ENCODE results near the gene ZBTB22.
"Not testable (repeated sequence)": the region's sequence is repeated elsewhere in the genome, so short reads cannot be mapped to it uniquely, and the experiment has no call there.

ZBTB22 gene, protein sequence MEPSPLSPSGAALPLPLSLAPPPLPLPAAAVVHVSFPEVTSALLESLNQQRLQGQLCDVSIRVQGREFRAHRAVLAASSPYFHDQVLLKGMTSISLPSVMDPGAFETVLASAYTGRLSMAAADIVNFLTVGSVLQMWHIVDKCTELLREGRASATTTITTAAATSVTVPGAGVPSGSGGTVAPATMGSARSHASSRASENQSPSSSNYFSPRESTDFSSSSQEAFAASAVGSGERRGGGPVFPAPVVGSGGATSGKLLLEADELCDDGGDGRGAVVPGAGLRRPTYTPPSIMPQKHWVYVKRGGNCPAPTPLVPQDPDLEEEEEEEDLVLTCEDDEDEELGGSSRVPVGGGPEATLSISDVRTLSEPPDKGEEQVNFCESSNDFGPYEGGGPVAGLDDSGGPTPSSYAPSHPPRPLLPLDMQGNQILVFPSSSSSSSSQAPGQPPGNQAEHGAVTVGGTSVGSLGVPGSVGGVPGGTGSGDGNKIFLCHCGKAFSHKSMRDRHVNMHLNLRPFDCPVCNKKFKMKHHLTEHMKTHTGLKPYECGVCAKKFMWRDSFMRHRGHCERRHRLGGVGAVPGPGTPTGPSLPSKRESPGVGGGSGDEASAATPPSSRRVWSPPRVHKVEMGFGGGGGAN

GRCh38 chr6:33317669-33318425 is at the start of gene ZBTB22:
ZBTB22 (minus strand) TSS chr6:33317744; CDS start chr6:33316916, 828 bp downstream.
- peak; percentile 98 for DNase-seq
- in situ Hi-C loops (cut with HindIII; ENCODE audit: low pct_ligation_motif_present, low pct_unique_long_range_greater_than_20kb, low sequenced_read_pairs) = no loop called here

- in situ Hi-C loops (cut with HindIII; ENCODE audit: low pct_ligation_motif_present, low pct_unique_long_range_greater_than_20kb, low sequenced_read_pairs) = no loop called here
- no peak for DNase-seq
Observed at GRCh38 chr6:33367009-33367714, 49.6 kb upstream of the ZBTB22 start.

- DNase-seq; in situ Hi-C loops (cut with HindIII; ENCODE audit: low pct_ligation_motif_present, low pct_unique_long_range_greater_than_20kb, low sequenced_read_pairs): not testable (repeated sequence)
Observed at GRCh38 chr6:33365206-33365971, 47.8 kb upstream of the ZBTB22 start.

DNA sequence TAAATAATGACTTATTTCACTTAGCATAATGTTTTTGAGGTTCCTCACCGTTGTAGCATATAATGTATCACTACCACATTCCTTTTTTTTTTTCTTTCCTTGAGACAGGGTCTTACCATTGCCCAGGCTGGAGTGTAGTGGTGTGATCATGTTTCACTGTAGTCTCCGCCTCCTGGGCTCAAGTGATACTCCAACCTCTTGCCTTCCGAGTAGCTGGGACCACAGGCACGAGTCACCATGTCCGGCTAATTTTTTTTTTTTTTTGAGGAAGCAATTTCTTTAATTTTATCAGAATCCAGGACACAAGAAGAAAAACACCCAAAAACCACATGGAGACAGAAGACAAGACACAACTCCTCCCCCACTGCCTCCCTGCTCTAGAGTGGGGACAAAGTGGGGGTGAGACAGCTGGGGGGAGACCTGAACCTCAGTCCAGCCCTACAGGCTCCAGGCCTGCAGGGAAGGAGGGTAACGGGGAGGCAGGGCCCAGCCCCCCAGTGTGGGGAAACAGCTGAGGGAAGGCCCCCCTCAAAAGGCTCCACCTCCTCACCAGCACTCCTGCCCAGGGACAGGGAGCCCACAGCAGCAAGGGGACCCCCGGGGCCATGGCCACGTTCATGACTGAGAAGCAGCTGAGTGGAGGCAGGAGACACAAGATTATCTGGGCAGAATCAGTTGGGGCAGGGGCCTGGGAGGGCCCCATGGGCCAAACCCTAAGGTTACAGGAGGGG is 47.1 kb upstream of the ZBTB22 start:
- in situ Hi-C loops (cut with HindIII; ENCODE audit: low pct_ligation_motif_present, low pct_unique_long_range_greater_than_20kb, low sequenced_read_pairs) = not testable (repeated sequence)
- DNase-seq = peak; percentile 46

GRCh38 chr6:33363486-33363885 is 45.9 kb upstream of the ZBTB22 start:
- in situ Hi-C loops (cut with HindIII; ENCODE audit: low pct_ligation_motif_present, low pct_unique_long_range_greater_than_20kb, low sequenced_read_pairs) = not testable (repeated sequence)

DNA sequence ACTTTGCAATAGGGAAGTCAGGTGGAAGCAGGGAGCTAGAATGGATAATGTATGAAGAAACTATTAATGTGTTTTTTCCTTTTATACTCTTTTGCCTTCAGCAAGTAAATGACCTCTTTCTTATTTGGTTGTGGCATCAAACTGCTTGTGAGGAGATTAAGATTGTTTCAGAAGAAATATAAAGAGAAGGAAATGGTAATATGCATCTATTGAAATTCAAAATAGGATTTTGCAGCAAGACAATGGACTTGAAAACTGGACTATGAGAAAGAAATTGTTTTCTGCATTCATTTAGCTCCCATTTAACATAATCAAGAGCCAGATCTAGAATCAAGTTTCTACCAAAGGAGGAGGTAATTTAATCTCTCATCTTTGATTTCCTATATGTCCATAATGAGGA is 41.8 kb upstream of the ZBTB22 start:
- DNase-seq = no peak
- in situ Hi-C loops (cut with HindIII; ENCODE audit: low pct_ligation_motif_present, low pct_unique_long_range_greater_than_20kb, low sequenced_read_pairs) = no loop called here

More at GRCh38 chr6:33363486-33363885, 45.9 kb upstream of the ZBTB22 start:
- DNase-seq = not testable (repeated sequence)

DNA sequence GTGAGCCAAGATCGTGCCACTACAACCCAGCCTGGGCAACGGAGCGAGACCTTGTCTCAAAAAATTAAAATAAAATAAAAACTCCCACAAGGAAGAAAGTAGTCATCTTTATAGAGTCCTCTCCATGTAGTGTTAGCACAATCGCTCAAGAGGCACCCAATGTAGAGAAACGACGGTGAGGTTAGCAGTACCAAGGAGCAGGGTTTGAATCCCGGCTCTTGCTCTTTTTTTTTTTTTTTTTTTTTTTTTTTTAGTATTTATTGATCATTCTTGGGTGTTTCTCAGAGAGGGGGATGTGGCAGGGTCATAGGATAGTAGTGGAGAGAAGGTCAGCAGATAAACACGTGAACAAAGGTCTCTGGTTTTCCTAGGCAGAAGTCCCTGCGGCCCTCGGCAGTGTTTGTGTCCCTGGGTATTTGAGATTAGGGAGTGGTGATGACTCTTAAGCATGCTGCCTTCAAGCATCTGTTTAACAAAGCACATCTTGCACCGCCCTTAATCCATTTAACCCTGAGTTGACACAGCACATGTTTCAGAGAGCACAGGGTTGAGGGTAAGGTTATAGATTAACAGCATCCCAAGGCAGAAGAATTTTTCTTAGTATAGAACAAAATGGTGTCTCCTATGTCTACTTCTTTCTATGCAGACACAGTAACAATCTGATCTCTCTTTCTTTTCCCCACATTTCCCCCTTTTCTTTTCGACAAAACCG is 39.8 kb upstream of the ZBTB22 start:
- DNase-seq; in situ Hi-C loops (cut with HindIII; ENCODE audit: low pct_ligation_motif_present, low pct_unique_long_range_greater_than_20kb, low sequenced_read_pairs): not testable (repeated sequence)

- in situ Hi-C loops (cut with HindIII; ENCODE audit: low pct_ligation_motif_present, low pct_unique_long_range_greater_than_20kb, low sequenced_read_pairs) = no loop called here
- DNase-seq = no peak
Observed at GRCh38 chr6:33356295-33356694, 38.8 kb upstream of the ZBTB22 start.

- in situ Hi-C loops (cut with HindIII; ENCODE audit: low pct_ligation_motif_present, low pct_unique_long_range_greater_than_20kb, low sequenced_read_pairs); DNase-seq: not testable (repeated sequence)
Observed at GRCh38 chr6:33355860-33356259, 38.3 kb upstream of the ZBTB22 start.

DNA sequence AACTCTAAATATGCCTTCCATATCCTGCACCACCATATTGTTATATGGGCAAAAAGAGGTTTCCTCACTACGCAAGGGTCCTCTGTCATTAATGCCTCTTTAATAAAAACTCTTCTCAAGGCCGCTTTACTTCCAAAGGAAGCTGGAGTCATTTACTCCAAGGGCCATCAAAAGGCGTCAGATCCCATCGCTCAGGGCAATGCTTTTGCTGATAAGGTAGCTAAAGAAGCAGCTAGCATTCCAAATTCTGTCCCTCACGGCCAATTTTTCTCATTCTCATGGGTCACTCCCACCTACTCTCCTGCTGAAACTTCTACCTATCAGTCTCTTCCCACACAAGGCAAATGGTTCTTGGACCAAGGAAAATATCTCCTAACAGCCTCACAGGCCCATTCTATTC is 30.3 kb upstream of the ZBTB22 start:
- in situ Hi-C loops (cut with HindIII; ENCODE audit: low pct_ligation_motif_present, low pct_unique_long_range_greater_than_20kb, low sequenced_read_pairs) = no loop called here
- no peak for DNase-seq

DNA sequence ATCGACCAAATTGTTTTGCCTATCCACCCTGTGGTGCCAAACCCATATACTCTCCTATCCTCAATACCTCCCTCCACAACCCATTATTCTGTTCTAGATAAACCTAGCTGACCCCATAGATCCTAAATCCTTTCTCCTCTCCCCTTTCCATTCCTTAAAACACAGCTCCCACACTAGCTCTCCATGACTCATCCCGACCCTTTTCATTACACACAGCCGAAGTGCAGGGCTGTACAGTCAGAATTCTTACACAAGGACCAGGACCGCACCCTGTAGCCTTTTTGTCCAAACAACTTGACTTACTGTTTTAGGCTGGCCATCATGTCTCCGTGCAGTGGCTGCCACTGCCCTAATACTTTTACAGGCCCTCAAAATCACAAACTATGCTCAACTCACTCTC is 29.4 kb upstream of the ZBTB22 start:
- in situ Hi-C loops (cut with HindIII; ENCODE audit: low pct_ligation_motif_present, low pct_unique_long_range_greater_than_20kb, low sequenced_read_pairs) = not testable (repeated sequence)

DNA sequence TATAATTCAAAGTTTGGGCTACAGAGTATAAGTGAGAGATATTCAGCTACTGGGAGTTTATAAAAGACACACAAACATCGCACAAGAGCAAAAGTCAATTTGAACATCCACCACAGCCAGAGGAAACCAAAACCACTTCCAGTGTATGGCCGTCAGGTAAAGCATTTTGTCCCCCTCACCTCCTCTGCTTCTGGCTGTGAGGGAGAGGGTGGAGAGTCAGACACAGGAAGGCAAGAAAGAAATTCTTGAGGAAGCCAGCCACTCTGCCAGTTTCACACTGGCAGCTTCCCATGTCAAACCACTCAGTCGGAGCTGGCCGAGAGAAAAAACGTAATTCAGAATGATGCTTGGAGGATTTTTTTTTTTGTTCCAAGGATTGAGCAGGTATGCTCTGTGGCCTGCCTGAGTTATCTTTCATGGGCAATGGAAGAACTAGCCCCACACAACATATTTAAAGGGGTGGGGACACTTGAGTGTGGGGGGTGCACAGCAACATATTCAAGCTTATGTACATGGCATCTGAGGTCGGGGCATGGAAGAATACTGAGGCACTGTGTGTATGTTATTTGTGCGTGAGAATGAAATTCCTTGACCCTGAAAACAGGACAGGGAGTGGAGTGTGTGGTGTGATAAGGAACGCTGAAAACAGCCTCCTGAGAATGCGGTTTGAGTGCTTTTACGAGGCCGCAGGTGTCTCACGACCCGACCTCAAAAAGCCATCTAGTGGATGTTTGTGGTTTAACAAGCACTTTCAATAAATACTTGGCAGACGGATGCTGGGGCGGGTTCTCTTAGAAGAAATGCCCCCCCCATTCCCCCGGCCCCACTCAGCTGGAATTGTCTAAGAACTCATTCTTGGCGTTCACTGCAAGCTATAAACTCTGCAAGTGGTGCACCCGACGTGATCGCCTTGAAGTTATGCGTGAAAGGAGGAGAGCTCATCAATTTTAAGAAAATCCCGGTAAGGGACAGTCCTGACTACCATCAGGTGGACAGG is 27.5 kb upstream of the ZBTB22 start:
- peak; percentile 87 for DNase-seq
- in situ Hi-C loops (cut with HindIII; ENCODE audit: low pct_ligation_motif_present, low pct_unique_long_range_greater_than_20kb, low sequenced_read_pairs) = no loop called here

More for the DNA sequence above, 29.4 kb upstream of the ZBTB22 start:
- DNase-seq = not testable (repeated sequence)

DNA sequence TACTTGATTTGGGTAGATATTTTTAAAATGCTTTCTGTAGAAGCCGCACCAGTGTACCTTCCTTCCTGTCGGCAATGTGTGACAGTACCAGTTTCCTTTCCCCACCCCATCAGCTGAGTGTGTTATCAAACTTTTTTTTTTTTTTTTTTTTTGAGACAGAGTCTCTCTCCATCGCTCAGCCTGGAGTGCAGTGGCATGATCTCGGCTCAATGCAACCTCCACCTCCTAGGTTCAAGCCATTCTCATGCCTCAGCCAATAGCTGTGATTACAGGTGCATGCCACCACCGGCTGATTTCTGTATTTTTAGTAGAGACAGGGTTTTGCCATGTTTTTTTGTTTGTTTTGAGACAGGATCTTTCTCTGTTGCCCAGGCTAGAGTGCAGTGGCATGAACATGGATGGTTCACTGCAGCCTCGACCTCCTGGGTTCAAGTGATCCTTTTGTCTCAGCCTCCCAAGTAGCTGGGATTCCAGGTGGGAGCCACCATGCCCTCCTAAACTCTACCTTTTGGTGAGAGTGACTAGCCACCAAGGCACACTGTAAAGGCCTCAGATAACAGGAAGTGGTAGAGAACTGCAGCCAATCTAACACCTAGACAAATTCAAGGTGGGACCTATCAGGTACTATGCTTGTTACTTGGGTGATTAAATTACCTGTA is 26.5 kb upstream of the ZBTB22 start:
- in situ Hi-C loops (cut with HindIII; ENCODE audit: low pct_ligation_motif_present, low pct_unique_long_range_greater_than_20kb, low sequenced_read_pairs) = no loop called here
- DNase-seq = no peak

GRCh38 chr6:33343606-33343952 is 26.0 kb upstream of the ZBTB22 start:
- DNase-seq; in situ Hi-C loops (cut with HindIII; ENCODE audit: low pct_ligation_motif_present, low pct_unique_long_range_greater_than_20kb, low sequenced_read_pairs): not testable (repeated sequence)

- in situ Hi-C loops (cut with HindIII; ENCODE audit: low pct_ligation_motif_present, low pct_unique_long_range_greater_than_20kb, low sequenced_read_pairs) = no loop called here
Observed at GRCh38 chr6:33339193-33339592, 21.6 kb upstream of the ZBTB22 start.

More at GRCh38 chr6:33339193-33339592, 21.6 kb upstream of the ZBTB22 start:
- no peak for DNase-seq

All from ACHN (cell line).